ENCODE data around the gene MAPKAP1. TPM values are rescaled to one million over a fixed set of nuclear protein-coding genes. Genes with fewer than 3 reads are reported as not detected.
A peak's percentile ranks its signal among the peaks of the same experiment; 100 is the strongest.

MAPKAP1 gene
- polyA plus RNA-seq, 4 donors: 38.4 to 57.4 (median 43.6) TPM

DNA sequence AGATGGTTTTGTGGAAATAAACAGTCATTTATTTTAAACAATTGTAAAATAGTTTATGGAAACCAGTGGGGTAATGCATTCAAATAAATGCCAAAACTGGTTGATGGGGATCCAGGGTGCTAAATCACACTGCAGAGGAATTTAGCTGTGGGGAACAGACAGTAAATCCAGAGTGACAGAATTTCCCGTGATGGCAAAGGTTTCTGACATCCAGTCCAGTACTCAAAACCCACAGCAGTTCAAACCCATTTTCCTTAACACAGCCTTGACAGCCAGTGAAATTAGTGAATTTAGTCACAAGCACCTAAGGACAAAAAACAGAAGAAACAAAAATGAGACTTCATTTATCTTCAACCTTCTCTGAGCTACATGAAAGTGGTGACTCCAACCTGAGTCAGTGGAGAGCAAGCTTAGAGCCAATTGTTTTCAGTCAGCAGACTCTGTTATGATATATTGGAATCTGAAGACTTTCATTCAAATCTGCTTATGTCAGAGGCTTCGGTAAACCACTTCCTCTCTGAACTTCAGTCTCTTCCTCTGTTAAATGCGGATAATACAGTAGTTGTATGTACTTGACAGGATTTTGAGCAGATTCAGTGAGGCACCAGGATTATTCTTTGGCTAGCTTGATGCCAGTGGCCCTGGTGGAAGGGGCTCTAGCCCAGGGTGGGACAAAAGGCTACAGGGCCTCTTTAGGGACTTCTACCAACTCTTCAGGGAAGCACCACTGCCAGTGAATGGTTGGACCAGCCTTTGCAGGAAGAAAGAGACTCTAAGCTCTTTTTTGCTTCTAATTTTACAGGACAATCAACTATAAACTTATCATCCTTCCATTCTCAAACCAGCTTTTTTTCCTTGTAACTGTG is 185.3 kb downstream of the MAPKAP1 start:
- Histone ChIP-seq H3K9me3 (ENCODE audit: control insufficient read depth in 2 of 2, insufficient read depth in 1 of 2, low read depth in 1 of 2, low read length in 1 of 2) (no peaks in the 10 kb centered on the region), H3K4me3 (ENCODE audit: low read depth in 1 of 3, low read length in 3 of 3) (no peak overlapping the region), H3K27ac (ENCODE audit: low read depth in 1 of 3, low read length in 2 of 3) (peak overlapping the region in 2 of 3 donors; percentile 47 to 63), H3K4me1 (ENCODE audit: control insufficient read depth in 3 of 3, insufficient read depth in 2 of 3, low read depth in 1 of 3, low read length in 2 of 3) (peaks cover 0 to 3% (median 3%) of the 10 kb centered on the region in 3 donors), H3K36me3 (ENCODE audit: control insufficient read depth in 3 of 3, insufficient read depth in 2 of 3, low read depth in 1 of 3, low read length in 3 of 3) (peaks cover 0 to 5% (median 0%) of the 10 kb centered on the region in 3 donors), H3K27me3 (ENCODE audit: control insufficient read depth in 3 of 3, insufficient read depth in 3 of 3, low read length in 3 of 3) (no peaks in the 10 kb centered on the region)
- DNase-seq (no peak), FAIRE-seq (no peak)
- WGBS, 3 donors: 51 to 74% (median 66%) methylated on average over 3 of the region's 3 CpGs

DNA sequence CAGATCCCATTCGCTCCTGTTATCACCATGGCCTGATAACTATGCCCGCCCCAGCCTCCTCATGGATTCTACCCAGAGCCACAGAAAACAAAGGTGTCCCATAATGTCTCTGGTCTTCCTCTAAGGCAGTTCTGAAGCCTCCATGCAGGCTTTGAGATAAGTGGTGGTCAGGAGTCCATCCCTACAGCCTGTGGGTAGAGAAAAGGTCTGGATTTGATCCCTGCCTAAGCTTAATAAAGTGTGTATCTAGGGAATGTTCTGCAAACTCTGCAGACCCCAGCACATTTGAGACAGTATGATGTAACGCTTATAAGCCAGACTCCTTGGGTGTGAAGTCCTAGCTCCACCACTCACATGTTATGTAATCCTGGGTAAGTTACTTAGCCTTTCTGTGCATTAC is 187.3 kb downstream of the MAPKAP1 start:
- peaks cover 0 to 3% (median 3%) of the 10 kb centered on the region in 3 donors for H3K4me1 ChIP-seq (ENCODE audit: control insufficient read depth in 3 of 3, insufficient read depth in 2 of 3, low read depth in 1 of 3, low read length in 2 of 3)
- no peak overlapping the region for H3K4me3 ChIP-seq (ENCODE audit: low read depth in 1 of 3, low read length in 3 of 3)
- H3K27me3 ChIP-seq (ENCODE audit: control insufficient read depth in 3 of 3, insufficient read depth in 3 of 3, low read length in 3 of 3): no peaks in the 10 kb centered on the region
- no peak overlapping the region for H3K27ac ChIP-seq (ENCODE audit: low read depth in 1 of 3, low read length in 2 of 3)
- DNase-seq: peak in 1 of 2 donors; percentile 21
- WGBS, 3 donors: 48 to 77% (median 68%) methylated on average over 3 of the region's 3 CpGs
- FAIRE-seq: no peak
- H3K9me3 ChIP-seq (ENCODE audit: control insufficient read depth in 2 of 2, insufficient read depth in 1 of 2, low read depth in 1 of 2, low read length in 1 of 2): no peaks in the 10 kb centered on the region
- peaks cover 0 to 5% (median 0%) of the 10 kb centered on the region in 3 donors for H3K36me3 ChIP-seq (ENCODE audit: control insufficient read depth in 3 of 3, insufficient read depth in 2 of 3, low read depth in 1 of 3, low read length in 3 of 3)

DNA sequence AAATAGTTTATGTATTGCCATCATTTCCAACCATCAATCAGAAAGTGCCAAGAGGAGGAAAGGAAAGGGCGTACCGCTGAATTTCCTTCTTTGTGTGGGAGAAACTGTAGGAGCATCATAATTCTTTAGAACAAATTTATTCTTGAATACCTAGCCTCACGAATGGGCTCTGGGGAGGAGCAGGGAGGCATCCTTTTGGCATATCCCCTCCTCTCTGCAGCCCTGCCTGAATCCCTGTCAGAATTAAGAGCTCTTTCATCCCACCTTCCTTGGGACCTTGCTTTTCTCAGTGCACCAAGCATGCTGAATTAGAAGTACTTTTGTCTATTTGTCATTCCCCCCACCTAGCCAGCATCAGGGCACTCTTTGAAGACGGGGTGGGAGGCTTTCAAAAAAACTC is 189.4 kb downstream of the MAPKAP1 start:
- WGBS, 3 donors: 87 to 96% (median 96%) methylated on average over 4 of the region's 4 CpGs
- FAIRE-seq (no peak), DNase-seq (no peak)
- H3K27me3 ChIP-seq (ENCODE audit: control insufficient read depth in 3 of 3, insufficient read depth in 3 of 3, low read length in 3 of 3): no peaks in the 10 kb centered on the region
- H3K36me3 ChIP-seq (ENCODE audit: control insufficient read depth in 3 of 3, insufficient read depth in 2 of 3, low read depth in 1 of 3, low read length in 3 of 3): peaks cover 0 to 2% (median 0%) of the 10 kb centered on the region in 3 donors
- H3K9me3 ChIP-seq (ENCODE audit: control insufficient read depth in 2 of 2, insufficient read depth in 1 of 2, low read depth in 1 of 2, low read length in 1 of 2): no peaks in the 10 kb centered on the region
- no peak overlapping the region for H3K4me3 ChIP-seq (ENCODE audit: low read depth in 1 of 3, low read length in 3 of 3)
- H3K4me1 ChIP-seq (ENCODE audit: control insufficient read depth in 3 of 3, insufficient read depth in 2 of 3, low read depth in 1 of 3, low read length in 2 of 3): peaks cover 5 to 6% (median 5%) of the 10 kb centered on the region in 3 donors
- H3K27ac ChIP-seq (ENCODE audit: low read depth in 1 of 3, low read length in 2 of 3): no peak overlapping the region

DNA sequence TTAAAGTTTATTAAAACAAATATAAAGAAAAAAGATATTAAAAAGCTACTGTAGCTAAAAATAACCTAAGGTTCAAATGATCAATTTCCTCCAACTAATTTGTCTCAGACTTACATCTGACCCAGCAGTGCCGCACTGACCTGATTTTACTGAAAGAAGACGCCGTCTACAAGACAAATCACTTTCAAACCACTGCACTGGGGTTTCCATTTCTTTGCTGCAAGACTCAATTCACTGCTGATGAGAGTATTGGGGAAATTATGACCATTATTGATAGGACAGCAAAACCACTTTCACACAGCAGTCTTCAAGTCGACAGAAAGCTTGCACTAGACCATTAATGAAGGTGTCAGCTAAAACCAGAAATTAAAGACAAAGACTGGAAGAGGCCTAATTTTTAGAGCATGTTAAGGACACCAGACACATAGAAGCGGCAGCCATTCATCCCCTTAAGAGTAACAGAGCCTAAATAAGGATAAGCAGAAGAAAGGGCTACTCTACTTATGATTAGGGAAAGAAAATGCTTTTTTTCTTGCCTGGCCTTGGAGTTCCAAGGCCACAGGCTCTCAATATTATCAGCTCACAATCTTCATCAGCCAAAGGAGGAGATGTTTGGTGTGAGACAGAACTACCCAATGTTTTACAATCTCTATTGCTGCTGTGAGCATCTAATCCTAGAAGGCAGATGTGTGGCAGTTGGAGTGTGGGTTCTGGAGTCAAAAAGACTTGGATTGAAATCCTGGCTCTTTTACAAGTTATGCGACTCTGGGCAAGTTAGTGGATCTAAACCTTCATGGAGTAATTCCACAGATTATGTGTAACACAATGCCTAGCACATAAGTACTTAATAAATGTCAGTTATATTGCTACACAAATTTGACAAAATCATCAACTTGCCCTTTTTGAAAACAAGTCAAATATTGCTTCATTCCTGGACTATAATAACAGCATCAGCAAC is 190.7 kb downstream of the MAPKAP1 start:
- peaks cover 2 to 6% (median 5%) of the 10 kb centered on the region in 3 donors for H3K4me1 ChIP-seq (ENCODE audit: control insufficient read depth in 3 of 3, insufficient read depth in 2 of 3, low read depth in 1 of 3, low read length in 2 of 3)
- FAIRE-seq (no peak), DNase-seq (no peak)
- WGBS, 3 donors: 87 to 93% (median 90%) methylated on average over 6 of the region's 6 CpGs
- H3K4me3 ChIP-seq (ENCODE audit: low read depth in 1 of 3, low read length in 3 of 3): no peak overlapping the region
- H3K9me3 ChIP-seq (ENCODE audit: control insufficient read depth in 2 of 2, insufficient read depth in 1 of 2, low read depth in 1 of 2, low read length in 1 of 2): no peaks in the 10 kb centered on the region
- no peak overlapping the region for H3K27ac ChIP-seq (ENCODE audit: low read depth in 1 of 3, low read length in 2 of 3)
- H3K27me3 ChIP-seq (ENCODE audit: control insufficient read depth in 3 of 3, insufficient read depth in 3 of 3, low read length in 3 of 3): no peaks in the 10 kb centered on the region
- no peaks in the 10 kb centered on the region for H3K36me3 ChIP-seq (ENCODE audit: control insufficient read depth in 3 of 3, insufficient read depth in 2 of 3, low read depth in 1 of 3, low read length in 3 of 3)

DNA sequence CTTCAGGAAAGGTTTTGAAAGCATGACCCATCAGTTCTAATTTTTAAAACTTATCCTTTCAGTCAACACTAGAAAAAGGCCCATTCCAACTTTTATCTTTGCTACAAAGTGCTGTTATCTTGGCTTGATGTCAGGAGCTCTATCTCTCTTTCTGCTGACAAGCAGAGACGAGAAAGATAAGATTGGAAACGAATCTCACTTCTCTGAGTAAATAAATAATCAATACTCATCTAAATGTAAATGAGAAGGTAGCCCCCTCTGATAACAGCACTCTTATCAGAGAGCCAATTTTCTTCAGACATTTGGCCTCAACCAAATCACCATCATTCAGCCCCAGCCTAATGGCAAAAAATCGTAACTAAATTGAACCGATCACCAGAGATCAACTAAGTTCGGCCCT is 191.7 kb downstream of the MAPKAP1 start:
- FAIRE-seq: no peak
- no peak overlapping the region for H3K27ac ChIP-seq (ENCODE audit: low read depth in 1 of 3, low read length in 2 of 3)

DNA sequence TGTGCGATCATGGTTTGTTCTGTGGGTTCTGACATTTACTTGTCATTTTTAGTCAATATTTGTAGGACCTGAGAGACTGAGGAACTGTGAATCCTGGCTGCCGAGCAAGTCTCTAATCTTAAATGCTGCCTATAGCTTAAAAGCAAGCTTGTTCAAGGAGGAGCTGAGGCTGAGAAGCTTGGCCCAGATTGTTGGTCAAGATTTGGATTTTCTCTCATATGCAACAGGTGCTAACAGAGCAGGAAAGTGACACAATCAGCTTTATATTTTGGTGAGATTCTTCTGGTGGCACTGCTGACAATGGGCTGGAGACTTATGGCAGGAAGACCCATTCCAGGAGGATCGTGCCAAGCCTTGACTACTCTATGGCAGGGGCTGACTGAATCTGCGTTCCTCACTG is 192.5 kb downstream of the MAPKAP1 start:
- H3K36me3 ChIP-seq (ENCODE audit: control insufficient read depth in 3 of 3, insufficient read depth in 2 of 3, low read depth in 1 of 3, low read length in 3 of 3): no peaks in the 10 kb centered on the region
- H3K27me3 ChIP-seq (ENCODE audit: control insufficient read depth in 3 of 3, insufficient read depth in 3 of 3, low read length in 3 of 3): no peaks in the 10 kb centered on the region
- FAIRE-seq: no peak
- no peaks in the 10 kb centered on the region for H3K9me3 ChIP-seq (ENCODE audit: control insufficient read depth in 2 of 2, insufficient read depth in 1 of 2, low read depth in 1 of 2, low read length in 1 of 2)
- peak overlapping the region in 1 of 3 donors; percentile 25 for H3K27ac ChIP-seq (ENCODE audit: low read depth in 1 of 3, low read length in 2 of 3)
- no peak overlapping the region for H3K4me3 ChIP-seq (ENCODE audit: low read depth in 1 of 3, low read length in 3 of 3)
- no peak for DNase-seq
- 89 to 95% (median 90%) methylated on average over 4 of the region's 4 CpGs for WGBS, 3 donors
- peaks cover 2 to 5% (median 3%) of the 10 kb centered on the region in 3 donors for H3K4me1 ChIP-seq (ENCODE audit: control insufficient read depth in 3 of 3, insufficient read depth in 2 of 3, low read depth in 1 of 3, low read length in 2 of 3)

More for the DNA sequence above, 191.7 kb downstream of the MAPKAP1 start:
- Histone ChIP-seq H3K9me3 (ENCODE audit: control insufficient read depth in 2 of 2, insufficient read depth in 1 of 2, low read depth in 1 of 2, low read length in 1 of 2) (no peaks in the 10 kb centered on the region), H3K27me3 (ENCODE audit: control insufficient read depth in 3 of 3, insufficient read depth in 3 of 3, low read length in 3 of 3) (no peaks in the 10 kb centered on the region), H3K36me3 (ENCODE audit: control insufficient read depth in 3 of 3, insufficient read depth in 2 of 3, low read depth in 1 of 3, low read length in 3 of 3) (no peaks in the 10 kb centered on the region), H3K4me1 (ENCODE audit: control insufficient read depth in 3 of 3, insufficient read depth in 2 of 3, low read depth in 1 of 3, low read length in 2 of 3) (peaks cover 2 to 6% (median 5%) of the 10 kb centered on the region in 3 donors), H3K4me3 (ENCODE audit: low read depth in 1 of 3, low read length in 3 of 3) (no peak overlapping the region)
- DNase-seq: no peak
- 60 to 73% (median 66%) methylated on average over 5 of the region's 5 CpGs for WGBS, 3 donors

DNA sequence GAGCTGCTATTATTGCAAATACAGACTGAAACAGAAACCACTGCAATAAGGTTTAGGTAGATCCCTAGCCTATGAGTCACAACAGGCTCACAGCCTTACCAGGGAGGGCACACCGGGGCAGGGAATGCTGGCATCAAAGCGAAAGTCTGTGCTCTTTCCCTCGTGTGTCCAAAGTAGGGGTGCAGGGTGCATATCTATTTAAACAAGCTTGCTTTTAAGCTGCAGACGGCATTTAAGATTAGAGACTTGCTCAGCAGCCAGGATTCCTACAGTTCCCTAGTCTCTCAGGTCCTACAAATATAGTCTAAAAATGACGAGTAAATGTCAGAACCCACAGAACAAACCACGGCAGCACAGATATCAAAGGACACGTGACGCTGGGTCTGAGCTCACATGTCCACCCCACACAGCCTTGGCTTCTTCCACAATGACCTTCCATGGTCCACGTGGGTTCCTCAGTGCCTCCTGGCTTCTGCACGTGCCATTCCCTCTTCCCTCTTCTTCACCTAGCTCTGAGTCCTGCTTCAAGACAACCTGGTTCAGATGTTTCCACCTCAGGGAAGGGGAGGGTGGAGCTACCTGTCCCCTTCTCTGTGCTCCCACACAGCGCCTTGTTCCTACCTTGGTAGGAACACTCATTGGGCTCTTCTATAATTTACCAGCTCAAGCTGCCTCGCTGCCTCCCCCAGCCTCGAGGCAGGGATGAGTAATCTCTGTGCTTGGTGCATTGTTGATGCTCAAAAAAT is 193.2 kb downstream of the MAPKAP1 start:
- Histone ChIP-seq H3K4me3 (ENCODE audit: low read depth in 1 of 3, low read length in 3 of 3) (peak overlapping the region in 2 of 3 donors; percentile 18 to 35), H3K4me1 (ENCODE audit: control insufficient read depth in 3 of 3, insufficient read depth in 2 of 3, low read depth in 1 of 3, low read length in 2 of 3) (peaks cover 2 to 5% (median 3%) of the 10 kb centered on the region in 3 donors), H3K27ac (ENCODE audit: low read depth in 1 of 3, low read length in 2 of 3) (peak overlapping the region; percentile 4 to 25 (median 21)), H3K36me3 (ENCODE audit: control insufficient read depth in 3 of 3, insufficient read depth in 2 of 3, low read depth in 1 of 3, low read length in 3 of 3) (no peaks in the 10 kb centered on the region), H3K9me3 (ENCODE audit: control insufficient read depth in 2 of 2, insufficient read depth in 1 of 2, low read depth in 1 of 2, low read length in 1 of 2) (no peaks in the 10 kb centered on the region), H3K27me3 (ENCODE audit: control insufficient read depth in 3 of 3, insufficient read depth in 3 of 3, low read length in 3 of 3) (no peaks in the 10 kb centered on the region)
- DNase-seq: peak; percentile 62 to 91
- 23 to 48% (median 26%) methylated on average over 13 of the region's 13 CpGs for WGBS, 3 donors
- no peak for FAIRE-seq

All from small intestine (tissue), 7 donors.